ENCODE measurements around the gene CASP3.

GRCh38 chr4:184616633-184617551 lies 32.4 kb downstream of the CASP3 start:
- TF ChIP-seq EGR1 (conservative IDR thresholded peaks at IDR 0.05): no peak
- TF ChIP-seq RCOR1 (IDR thresholded peaks at IDR 0.05; ENCODE audit: borderline replicate concordance in 1 of 2, low read depth in 2 of 2, low read length in 2 of 2): no peak
- TF ChIP-seq, protein P1, sequence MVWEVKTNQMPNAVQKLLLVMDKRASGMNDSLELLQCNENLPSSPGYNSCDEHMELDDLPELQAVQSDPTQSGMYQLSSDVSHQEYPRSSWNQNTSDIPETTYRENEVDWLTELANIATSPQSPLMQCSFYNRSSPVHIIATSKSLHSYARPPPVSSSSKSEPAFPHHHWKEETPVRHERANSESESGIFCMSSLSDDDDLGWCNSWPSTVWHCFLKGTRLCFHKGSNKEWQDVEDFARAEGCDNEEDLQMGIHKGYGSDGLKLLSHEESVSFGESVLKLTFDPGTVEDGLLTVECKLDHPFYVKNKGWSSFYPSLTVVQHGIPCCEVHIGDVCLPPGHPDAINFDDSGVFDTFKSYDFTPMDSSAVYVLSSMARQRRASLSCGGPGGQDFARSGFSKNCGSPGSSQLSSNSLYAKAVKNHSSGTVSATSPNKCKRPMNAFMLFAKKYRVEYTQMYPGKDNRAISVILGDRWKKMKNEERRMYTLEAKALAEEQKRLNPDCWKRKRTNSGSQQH (CRISPR knock-in tag; IDR thresholded peaks at IDR 0.05): no peak
- TF ChIP-seq SMARCB1 (IDR thresholded peaks at IDR 0.05; ENCODE audit: insufficient read length, low read depth): no peak
- TF ChIP-seq TAF1 (IDR thresholded peaks at IDR 0.05; ENCODE audit: control insufficient read depth, extremely low read depth, insufficient read depth, low read length, severe bottlenecking): no peak
- no peak for TF ChIP-seq POLR2AphosphoS5 (IDR thresholded peaks at IDR 0.05; ENCODE audit: control insufficient read depth, insufficient read depth, low read depth, low read length)
- TF ChIP-seq, protein P2, sequence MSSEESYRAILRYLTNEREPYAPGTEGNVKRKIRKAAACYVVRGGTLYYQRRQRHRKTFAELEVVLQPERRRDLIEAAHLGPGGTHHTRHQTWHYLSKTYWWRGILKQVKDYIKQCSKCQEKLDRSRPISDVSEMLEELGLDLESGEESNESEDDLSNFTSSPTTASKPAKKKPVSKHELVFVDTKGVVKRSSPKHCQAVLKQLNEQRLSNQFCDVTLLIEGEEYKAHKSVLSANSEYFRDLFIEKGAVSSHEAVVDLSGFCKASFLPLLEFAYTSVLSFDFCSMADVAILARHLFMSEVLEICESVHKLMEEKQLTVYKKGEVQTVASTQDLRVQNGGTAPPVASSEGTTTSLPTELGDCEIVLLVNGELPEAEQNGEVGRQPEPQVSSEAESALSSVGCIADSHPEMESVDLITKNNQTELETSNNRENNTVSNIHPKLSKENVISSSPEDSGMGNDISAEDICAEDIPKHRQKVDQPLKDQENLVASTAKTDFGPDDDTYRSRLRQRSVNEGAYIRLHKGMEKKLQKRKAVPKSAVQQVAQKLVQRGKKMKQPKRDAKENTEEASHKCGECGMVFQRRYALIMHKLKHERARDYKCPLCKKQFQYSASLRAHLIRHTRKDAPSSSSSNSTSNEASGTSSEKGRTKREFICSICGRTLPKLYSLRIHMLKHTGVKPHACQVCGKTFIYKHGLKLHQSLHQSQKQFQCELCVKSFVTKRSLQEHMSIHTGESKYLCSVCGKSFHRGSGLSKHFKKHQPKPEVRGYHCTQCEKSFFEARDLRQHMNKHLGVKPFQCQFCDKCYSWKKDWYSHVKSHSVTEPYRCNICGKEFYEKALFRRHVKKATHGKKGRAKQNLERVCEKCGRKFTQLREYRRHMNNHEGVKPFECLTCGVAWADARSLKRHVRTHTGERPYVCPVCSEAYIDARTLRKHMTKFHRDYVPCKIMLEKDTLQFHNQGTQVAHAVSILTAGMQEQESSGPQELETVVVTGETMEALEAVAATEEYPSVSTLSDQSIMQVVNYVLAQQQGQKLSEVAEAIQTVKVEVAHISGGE (CRISPR knock-in tag; IDR thresholded peaks at IDR 0.05): no peak
